ENCODE results near the gene KLK1.

KLK1 gene

GRCh38 chr19:50859849-50860248 lies 36.3 kb upstream of the KLK1 start:
- TF ChIP-seq CTCF (IDR thresholded peaks at IDR 0.05; ENCODE audit: low read depth, low read length): no peak
- no peak overlapping the region for H3K4me3 ChIP-seq (ENCODE audit: low read depth, low read length)
- in situ Hi-C loops (cut with HindIII; ENCODE audit: low sequenced_read_pairs): no loop called here
- no peak for DNase-seq (ENCODE audit: low read depth, low spot score)

GRCh38 chr19:50858886-50859285 lies 35.3 kb upstream of the KLK1 start:
- no peak overlapping the region for H3K4me3 ChIP-seq (ENCODE audit: low read depth, low read length)
- no peak for DNase-seq (ENCODE audit: low read depth, low spot score)
- TF ChIP-seq CTCF (IDR thresholded peaks at IDR 0.05; ENCODE audit: low read depth, low read length): no peak
- in situ Hi-C loops (cut with HindIII; ENCODE audit: low sequenced_read_pairs): no loop called here

- no peak overlapping the region for H3K4me3 ChIP-seq (ENCODE audit: low read depth, low read length)
- no peak for TF ChIP-seq CTCF (IDR thresholded peaks at IDR 0.05; ENCODE audit: low read depth, low read length)
- in situ Hi-C loops (cut with HindIII; ENCODE audit: low sequenced_read_pairs): no loop called here
- DNase-seq (ENCODE audit: low read depth, low spot score): no peak
These were observed 33.8 kb upstream of the KLK1 start for GRCh38 chr19:50857366-50857765.

- DNase-seq (ENCODE audit: low read depth, low spot score): no peak
- H3K4me3 ChIP-seq (ENCODE audit: low read depth, low read length): no peak within 1 kb of the TSS
- in situ Hi-C loops (cut with HindIII; ENCODE audit: low sequenced_read_pairs): no loop called here
- TF ChIP-seq CTCF (IDR thresholded peaks at IDR 0.05; ENCODE audit: low read depth, low read length): no peak
These were observed 31.2 kb upstream of the KLK1 start, which contains the start of gene KLK3 for GRCh38 chr19:50854636-50855410. TSS of gene KLK3 (plus strand) at chr19:50854915. CDS start at chr19:50854956, 41 bp downstream.

GRCh38 chr19:50851620-50852019 lies 28.0 kb upstream of the KLK1 start:
- in situ Hi-C loops (cut with HindIII; ENCODE audit: low sequenced_read_pairs): no loop called here
- no peak overlapping the region for H3K4me3 ChIP-seq (ENCODE audit: low read depth, low read length)
- TF ChIP-seq CTCF (IDR thresholded peaks at IDR 0.05; ENCODE audit: low read depth, low read length): no peak
- no peak for DNase-seq (ENCODE audit: low read depth, low spot score)

GRCh38 chr19:50850738-50851137 lies 27.2 kb upstream of the KLK1 start:
- in situ Hi-C loops (cut with HindIII; ENCODE audit: low sequenced_read_pairs): no loop called here
- TF ChIP-seq CTCF (IDR thresholded peaks at IDR 0.05; ENCODE audit: low read depth, low read length): no peak
- DNase-seq (ENCODE audit: low read depth, low spot score): no peak

More at GRCh38 chr19:50850738-50851137, 27.2 kb upstream of the KLK1 start:
- no peak overlapping the region for H3K4me3 ChIP-seq (ENCODE audit: low read depth, low read length)
